ENCODE measurements around the gene SERTAD4.

Gene SERTAD4

DNA sequence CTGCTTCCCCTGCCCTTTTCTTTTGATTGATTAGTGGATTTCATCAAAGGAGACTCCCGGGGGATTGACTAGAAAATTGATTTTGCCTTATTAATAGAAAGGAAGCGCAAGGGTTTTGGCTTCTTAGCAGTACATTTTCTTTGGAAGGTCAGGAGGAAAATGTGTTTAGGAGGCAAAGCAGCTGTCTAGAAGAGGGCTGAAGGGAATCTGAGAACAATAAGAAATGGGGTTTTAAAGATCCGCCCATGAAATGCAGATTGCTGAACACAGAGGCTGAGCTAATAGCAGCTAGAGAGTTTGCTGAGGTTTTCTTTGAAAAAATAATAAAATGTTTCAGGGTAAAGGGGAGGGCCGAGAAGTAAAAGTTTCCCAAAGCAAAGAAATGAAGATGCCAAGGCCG, 4.9 kb downstream of the SERTAD4 start:
- TF ChIP-seq, protein P1, sequence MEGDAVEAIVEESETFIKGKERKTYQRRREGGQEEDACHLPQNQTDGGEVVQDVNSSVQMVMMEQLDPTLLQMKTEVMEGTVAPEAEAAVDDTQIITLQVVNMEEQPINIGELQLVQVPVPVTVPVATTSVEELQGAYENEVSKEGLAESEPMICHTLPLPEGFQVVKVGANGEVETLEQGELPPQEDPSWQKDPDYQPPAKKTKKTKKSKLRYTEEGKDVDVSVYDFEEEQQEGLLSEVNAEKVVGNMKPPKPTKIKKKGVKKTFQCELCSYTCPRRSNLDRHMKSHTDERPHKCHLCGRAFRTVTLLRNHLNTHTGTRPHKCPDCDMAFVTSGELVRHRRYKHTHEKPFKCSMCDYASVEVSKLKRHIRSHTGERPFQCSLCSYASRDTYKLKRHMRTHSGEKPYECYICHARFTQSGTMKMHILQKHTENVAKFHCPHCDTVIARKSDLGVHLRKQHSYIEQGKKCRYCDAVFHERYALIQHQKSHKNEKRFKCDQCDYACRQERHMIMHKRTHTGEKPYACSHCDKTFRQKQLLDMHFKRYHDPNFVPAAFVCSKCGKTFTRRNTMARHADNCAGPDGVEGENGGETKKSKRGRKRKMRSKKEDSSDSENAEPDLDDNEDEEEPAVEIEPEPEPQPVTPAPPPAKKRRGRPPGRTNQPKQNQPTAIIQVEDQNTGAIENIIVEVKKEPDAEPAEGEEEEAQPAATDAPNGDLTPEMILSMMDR (IDR thresholded peaks at IDR 0.05; ENCODE audit: low read depth, low read length), result no peak
- in situ Hi-C loops (cut with HindIII; ENCODE audit: low sequenced_read_pairs), result no loop called here
- peak overlapping the region; percentile 30 for H3K4me3 ChIP-seq (ENCODE audit: low read depth, low read length)
- DNase-seq (ENCODE audit: low read depth, low spot score), result no peak

DNA sequence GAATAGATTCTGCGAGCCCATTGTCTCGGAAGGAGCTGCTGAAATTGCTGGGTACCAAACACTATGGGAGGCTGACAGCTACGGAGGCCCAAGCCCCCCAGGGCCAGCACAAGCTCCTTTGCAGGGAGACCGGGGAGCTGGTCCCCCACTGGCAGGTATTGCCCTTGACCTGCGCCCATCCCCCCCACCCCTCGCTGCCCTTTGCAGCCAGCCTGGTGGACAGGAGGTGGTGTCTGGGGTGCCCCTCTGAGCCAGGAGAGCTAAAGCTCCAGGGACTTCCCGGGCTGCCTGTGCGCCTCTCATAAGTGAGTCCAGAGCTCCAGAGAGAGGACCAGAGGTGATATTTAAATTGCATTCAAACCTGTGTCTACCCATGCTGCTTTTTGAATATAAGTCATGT, 5.4 kb downstream of the SERTAD4 start:
- TF ChIP-seq, protein P1 (IDR thresholded peaks at IDR 0.05; ENCODE audit: low read depth, low read length), result no peak
- peak overlapping the region; percentile 26 for H3K4me3 ChIP-seq (ENCODE audit: low read depth, low read length)
- no peak for DNase-seq (ENCODE audit: low read depth, low spot score)
- in situ Hi-C loops (cut with HindIII; ENCODE audit: low sequenced_read_pairs), result no loop called here

DNA sequence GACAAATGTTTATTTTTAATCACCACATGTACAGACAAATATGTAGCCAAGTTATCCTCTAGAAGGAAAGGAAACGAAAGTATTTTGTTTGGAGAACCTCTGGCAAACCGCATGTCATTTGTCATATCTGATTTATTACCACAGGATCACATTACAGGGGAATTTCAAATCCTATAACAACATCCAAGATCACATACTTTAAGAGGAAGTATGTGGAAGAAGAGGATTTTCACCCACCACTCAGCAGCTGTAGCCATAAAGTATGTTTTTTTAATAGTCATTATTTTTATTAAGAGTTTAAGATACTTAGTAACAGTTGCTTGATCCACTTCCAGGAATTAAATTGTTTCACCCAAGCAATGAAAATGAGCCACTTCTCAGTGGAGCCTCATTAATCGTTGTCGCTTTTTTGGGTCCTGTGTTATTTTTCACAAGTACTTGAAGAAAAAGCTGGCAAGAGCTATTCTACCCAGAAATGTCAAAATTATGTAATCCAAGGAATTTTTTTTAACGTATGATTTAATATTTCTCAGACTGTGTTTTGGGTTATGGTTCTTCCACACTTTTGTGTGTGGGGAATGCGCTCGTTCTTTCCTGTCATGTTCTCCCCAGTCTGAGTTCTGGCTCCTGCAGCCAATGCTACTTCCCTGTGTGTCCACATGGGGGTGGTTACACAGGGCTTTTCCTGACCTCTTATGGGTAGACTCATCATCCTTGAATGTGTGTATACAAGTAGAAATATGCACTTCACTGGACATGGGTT, 6.9 kb downstream of the SERTAD4 start:
- in situ Hi-C loops (cut with HindIII; ENCODE audit: low sequenced_read_pairs), result no loop called here
- TF ChIP-seq, protein P1 (IDR thresholded peaks at IDR 0.05; ENCODE audit: low read depth, low read length), result peak; percentile 73
- DNase-seq (ENCODE audit: low read depth, low spot score), result peak; percentile 92
- no peak overlapping the region for H3K4me3 ChIP-seq (ENCODE audit: low read depth, low read length)

DNA sequence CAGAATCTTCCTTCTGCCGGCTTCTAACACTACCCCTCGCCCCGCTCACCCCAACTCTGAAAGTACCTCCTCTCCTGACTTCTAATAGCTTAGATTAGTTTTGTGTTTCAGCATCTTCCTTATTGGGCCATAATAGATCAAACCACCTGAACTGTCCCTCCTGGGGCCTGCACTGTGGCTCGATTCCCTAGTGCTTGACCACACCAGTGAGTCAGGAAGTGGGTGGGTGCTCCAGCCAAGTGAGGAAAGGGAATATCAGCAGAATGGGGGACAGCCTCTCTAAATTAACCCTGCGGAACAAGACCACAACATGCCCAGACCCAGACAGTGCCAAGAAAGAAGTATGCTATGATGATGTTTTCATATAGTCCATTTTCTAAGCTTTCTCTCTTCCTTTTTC, 8.5 kb downstream of the SERTAD4 start:
- no peak overlapping the region for H3K4me3 ChIP-seq (ENCODE audit: low read depth, low read length)
- no peak for DNase-seq (ENCODE audit: low read depth, low spot score)
- in situ Hi-C loops (cut with HindIII; ENCODE audit: low sequenced_read_pairs), result no loop called here
- TF ChIP-seq, protein P1 (IDR thresholded peaks at IDR 0.05; ENCODE audit: low read depth, low read length), result no peak

DNA sequence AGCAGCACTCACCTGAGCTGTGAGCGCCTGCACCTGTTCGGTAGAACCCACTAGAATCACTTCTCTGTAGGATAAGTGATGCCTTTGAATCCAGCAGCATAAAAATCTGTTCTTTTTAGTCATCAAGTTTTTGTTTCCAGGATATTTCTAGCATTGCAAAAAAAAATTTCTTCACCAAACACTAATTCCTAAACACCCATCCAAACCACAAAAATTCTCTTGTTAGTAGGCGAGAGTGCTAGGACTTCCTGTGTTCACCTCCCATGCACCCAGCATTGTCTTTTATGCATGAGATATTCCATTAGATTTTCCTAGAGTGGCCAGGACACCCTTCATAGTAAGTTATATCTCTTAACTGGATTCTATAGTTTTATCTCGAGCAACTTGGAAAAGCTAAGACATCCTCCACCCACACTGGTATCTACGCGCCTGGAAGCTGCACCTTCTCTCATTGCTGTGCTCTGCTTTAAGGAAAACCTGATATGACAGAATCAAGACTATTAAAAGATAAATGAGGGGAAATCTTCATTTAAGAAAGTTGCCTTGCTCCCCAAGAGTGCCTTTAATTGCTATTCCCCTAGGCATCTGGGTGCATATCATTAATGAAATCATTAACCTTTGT, 12.3 kb downstream of the SERTAD4 start:
- no peak overlapping the region for H3K4me3 ChIP-seq (ENCODE audit: low read depth, low read length)
- TF ChIP-seq, protein P1 (IDR thresholded peaks at IDR 0.05; ENCODE audit: low read depth, low read length), result no peak
- peak; percentile 48 for DNase-seq (ENCODE audit: low read depth, low spot score)
- in situ Hi-C loops (cut with HindIII; ENCODE audit: low sequenced_read_pairs), result no loop called here

DNA sequence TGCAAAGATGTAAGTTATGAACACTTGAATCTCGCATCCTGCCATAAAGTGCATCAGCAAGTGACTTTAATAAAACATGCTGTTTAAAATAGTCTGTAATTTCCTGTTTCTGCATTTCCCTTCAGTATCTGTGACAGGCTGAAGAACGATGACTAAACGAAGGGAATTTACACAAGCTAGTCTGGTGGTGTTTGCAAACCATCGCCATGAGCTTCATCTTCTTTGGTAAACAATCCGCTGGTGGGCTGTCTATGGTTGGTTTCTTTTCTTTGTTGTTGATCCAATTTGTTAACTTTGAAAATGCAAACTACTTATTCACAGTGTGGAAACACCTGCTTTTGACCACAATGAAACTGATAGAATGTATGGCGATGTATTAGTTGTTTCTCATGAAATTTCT, 13.9 kb downstream of the SERTAD4 start:
- in situ Hi-C loops (cut with HindIII; ENCODE audit: low sequenced_read_pairs), result no loop called here

More for the DNA sequence above, 13.9 kb downstream of the SERTAD4 start:
- H3K4me3 ChIP-seq (ENCODE audit: low read depth, low read length), result no peak overlapping the region
- TF ChIP-seq, protein P1 (IDR thresholded peaks at IDR 0.05; ENCODE audit: low read depth, low read length), result no peak
- peak; percentile 55 for DNase-seq (ENCODE audit: low read depth, low spot score)

Measured in astrocyte of the spinal cord (primary cell).